Left lung (tissue), 14 donors: ENCODE measurements around the gene ADAMTSL4. TPM values are rescaled to one million over a fixed set of nuclear protein-coding genes. Genes with fewer than 3 reads are reported as not detected.

Experiments
- ATAC-seq: fragments of 200-7000 bp; cut with Tn5 transposase; one replicate; pipeline ENCODE4 v1.9.1; 2020; ENCODE audit warnings: moderate library complexity
- DNase-seq, 4 donors: peaks; one replicate each; pipeline ENCODE4 v3.0.0-alpha.2; 2013 to 2020
- H3K27ac ChIP-seq, 2 donors: fragments of 200-600 bp; sonication (generic) in 1 of 2; one replicate each; pipeline versions ENCODE4 v1.5.0 to v1.8.0; 2020 to 2021
- H3K27me3 ChIP-seq, 2 donors: fragments of 200-600 bp; sonication (generic) in 1 of 2; one replicate each; pipeline versions ENCODE4 v1.5.0 to v1.8.0; 2020 to 2021
- H3K36me3 ChIP-seq, 2 donors: fragments of 200-600 bp; sonication (generic) in 1 of 2; one replicate each; pipeline versions ENCODE4 v1.5.0 to v1.8.0; 2020 to 2021
- H3K4me1 ChIP-seq, 2 donors: fragments of 200-600 bp; one replicate each; pipeline ENCODE4 v1.8.0; 2021
- H3K4me3 ChIP-seq, 2 donors: fragments of 200-600 bp; sonication (generic) in 1 of 2; one replicate each; pipeline versions ENCODE4 v1.5.0 to v1.8.0; 2020 to 2021; ENCODE audit warnings: mild to moderate bottlenecking in 1 of 2
- H3K9me3 ChIP-seq, 2 donors: fragments of 200-600 bp; sonication (generic) in 1 of 2; one replicate each; pipeline versions ENCODE4 v1.5.0 to v1.8.0; 2020 to 2021
- intact Hi-C, 2 donors: fragments of 100-400 bp; cut with DNase I; formaldehyde crosslinking; loops; one replicate each; pipeline versions ENCODE4 v1.11.2 to v1.14.2; 2022
- long read RNA-seq, 12 donors: library from polyadenylated mRNA in 2 of 12; unstranded in 2 of 12; transcript quantifications; one replicate each; pipeline ENCODE4 v2.0.0 and lab custom pipeline, GENCODE V29; 2019 to 2026
- polyA plus RNA-seq, 6 donors: library from polyadenylated mRNA; unstranded; fragments of 120-200 nt; gene quantifications; one replicate each; pipeline ENCODE4 v1.2.1, GENCODE V29; 2013; ENCODE audit not compliant: insufficient read length in 6 of 6
- total RNA-seq, 2 donors: library from RNA; stranded (reverse); fragmentation: NEBNext Ultra II Directional; extraction: Animal tissue kit (Norgen Biotek cat#: 25700); gene quantifications; one replicate each; pipeline ENCODE4 v1.2.1, GENCODE V29; 2021
- TF ChIP-seq, protein P1 (sequence below), 2 donors: fragments of 200-600 bp; sonication (generic) in 1 of 2; IDR thresholded peaks; one replicate each; pipeline versions ENCODE4 v1.5.0 to v1.8.0; 2021; ENCODE audit warnings: antibody characterized with exemption in 2 of 2
- donor health status: DM: no; HTN: yes; CAD: no.
- donor health status: DM: no; HTN: no; CAD: no.

ADAMTSL4 gene
- 10 to 100 TPM; 52.9 to 76.0 TPM for total RNA-seq
- 10 to 100 TPM; 13.0 to 25.7 (median 19.5) TPM for polyA plus RNA-seq
- long read RNA-seq, donor 1, partial matches to known transcripts: 42 of 43 reads
- long read RNA-seq, donor 1, other reads (novel, unspliced or antisense): 0 of 43 reads
- long read RNA-seq, donor 2, partial matches to known transcripts: 6 of 6 reads
- long read RNA-seq, donor 2, other reads (novel, unspliced or antisense): 0 of 6 reads
- long read RNA-seq, donor 3: 0 reads
- long read RNA-seq, donor 4, partial matches to known transcripts: 2 of 4 reads
- long read RNA-seq, donor 4, other reads (novel, unspliced or antisense): 1 of 4 reads
- long read RNA-seq, donor 5: 0 reads
- long read RNA-seq, donor 6: 0 reads
- long read RNA-seq, donor 7, full-length matches to known transcripts: 1 of 1 reads
- long read RNA-seq, donor 7, partial matches to known transcripts: 0 of 1 reads
- long read RNA-seq, donor 7, other reads (novel, unspliced or antisense): 0 of 1 reads
- long read RNA-seq, donor 8: 0 reads
- long read RNA-seq, donor 9: 0 reads
- long read RNA-seq, donor 10, partial matches to known transcripts: 4 of 4 reads
- long read RNA-seq, donor 10, other reads (novel, unspliced or antisense): 0 of 4 reads
- long read RNA-seq, donor 11, partial matches to known transcripts: 254 of 254 reads
- long read RNA-seq, donor 11, other reads (novel, unspliced or antisense): 0 of 254 reads
- long read RNA-seq, donor 12, partial matches to known transcripts: 0 of 1 reads
- long read RNA-seq, donor 12, other reads (novel, unspliced or antisense): 0 of 1 reads

DNA sequence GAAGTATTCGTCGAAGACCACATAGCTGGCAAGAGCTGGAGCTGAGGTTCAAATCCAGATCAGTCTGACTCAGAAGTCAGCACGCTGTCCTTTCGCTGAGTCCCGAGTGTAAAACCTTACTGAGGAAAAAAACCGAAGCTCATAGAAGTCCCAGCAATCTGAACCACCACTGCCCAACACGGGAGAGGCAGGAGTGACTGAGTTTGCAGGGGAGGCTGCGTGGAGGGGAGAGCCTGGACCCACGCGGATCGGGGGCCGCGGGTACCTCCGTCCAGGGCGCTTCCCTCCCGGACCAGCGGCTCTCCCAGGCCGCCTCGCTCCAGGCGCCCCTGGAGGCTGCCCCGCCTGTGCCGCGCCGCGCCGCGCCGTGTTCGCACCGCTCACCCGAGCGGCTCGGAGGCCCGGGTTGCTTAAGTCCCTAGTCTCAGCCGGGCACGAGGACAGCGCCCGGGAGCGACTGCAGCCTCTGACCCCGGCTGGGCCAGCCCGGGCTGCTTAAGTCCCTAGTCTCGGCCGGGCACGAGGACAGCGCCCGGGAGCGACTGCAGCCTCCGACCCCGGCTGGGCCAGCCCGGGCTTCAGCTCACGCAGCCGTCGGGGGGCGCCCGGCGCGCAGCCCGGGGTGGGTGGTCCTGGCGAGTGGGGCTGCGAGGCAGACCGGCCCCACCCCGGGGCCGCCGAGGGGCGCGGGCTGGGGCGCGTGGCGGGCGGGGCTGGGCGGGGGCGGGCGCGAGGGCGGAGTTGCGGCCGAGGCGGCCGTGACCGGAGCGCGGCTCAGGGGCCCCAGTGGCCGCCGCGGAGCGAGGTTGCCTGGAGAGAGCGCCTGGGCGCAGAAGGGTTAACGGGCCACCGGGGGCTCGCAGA, at the start of gene ADAMTSL4:
Gene ADAMTSL4 (plus strand): TSS at position 777 of the 864 bp plus-strand sequence. CDS start 2,881 bp downstream, outside the sequence.
- DNase-seq: peak; percentile 61 to 93 (median 70)
- peak within 1 kb of the TSS; percentile 44 to 58 for H3K4me3 ChIP-seq
- intact Hi-C loops: no loop called here
- H3K4me1 ChIP-seq: peaks cover 35 to 61% of the 10 kb centered on the region in 2 donors
- peak; percentile 64 for ATAC-seq
- H3K27ac ChIP-seq: peak within 1 kb of the TSS; percentile 87 to 89
- H3K9me3 ChIP-seq: no peaks in the 10 kb centered on the region
- H3K27me3 ChIP-seq: peaks cover 0 to 4% of the 10 kb centered on the region in 2 donors
- H3K36me3 ChIP-seq: peaks cover 0 to 5% of the 10 kb centered on the region in 2 donors
- TF ChIP-seq, protein P1, sequence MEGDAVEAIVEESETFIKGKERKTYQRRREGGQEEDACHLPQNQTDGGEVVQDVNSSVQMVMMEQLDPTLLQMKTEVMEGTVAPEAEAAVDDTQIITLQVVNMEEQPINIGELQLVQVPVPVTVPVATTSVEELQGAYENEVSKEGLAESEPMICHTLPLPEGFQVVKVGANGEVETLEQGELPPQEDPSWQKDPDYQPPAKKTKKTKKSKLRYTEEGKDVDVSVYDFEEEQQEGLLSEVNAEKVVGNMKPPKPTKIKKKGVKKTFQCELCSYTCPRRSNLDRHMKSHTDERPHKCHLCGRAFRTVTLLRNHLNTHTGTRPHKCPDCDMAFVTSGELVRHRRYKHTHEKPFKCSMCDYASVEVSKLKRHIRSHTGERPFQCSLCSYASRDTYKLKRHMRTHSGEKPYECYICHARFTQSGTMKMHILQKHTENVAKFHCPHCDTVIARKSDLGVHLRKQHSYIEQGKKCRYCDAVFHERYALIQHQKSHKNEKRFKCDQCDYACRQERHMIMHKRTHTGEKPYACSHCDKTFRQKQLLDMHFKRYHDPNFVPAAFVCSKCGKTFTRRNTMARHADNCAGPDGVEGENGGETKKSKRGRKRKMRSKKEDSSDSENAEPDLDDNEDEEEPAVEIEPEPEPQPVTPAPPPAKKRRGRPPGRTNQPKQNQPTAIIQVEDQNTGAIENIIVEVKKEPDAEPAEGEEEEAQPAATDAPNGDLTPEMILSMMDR (IDR thresholded peaks at IDR 0.05): peak in 1 of 2 donors; percentile 14

DNA sequence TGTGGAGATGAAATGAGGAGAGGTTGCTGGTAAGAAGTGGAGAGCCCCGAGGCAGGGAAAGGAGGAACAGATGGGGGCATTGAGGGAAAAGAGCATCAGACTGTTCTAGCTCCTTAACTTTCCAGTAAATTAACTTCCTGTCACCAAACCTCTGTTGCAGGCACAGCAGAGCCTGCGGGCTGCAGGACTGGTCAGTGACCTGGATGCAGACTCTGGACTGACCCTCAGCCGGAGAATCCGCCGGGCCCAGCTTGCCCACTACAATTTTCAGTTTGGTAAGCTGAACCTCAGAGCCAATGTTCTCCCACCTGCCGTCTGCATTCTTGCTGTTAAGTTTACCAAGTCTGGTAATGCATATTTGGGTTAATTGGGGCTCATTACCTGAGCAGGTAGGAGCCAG, 43.8 kb upstream of the ADAMTSL4 start:
- H3K27ac ChIP-seq: no peak overlapping the region
- peaks cover 0 to 39% of the 10 kb centered on the region in 2 donors for H3K36me3 ChIP-seq
- TF ChIP-seq, protein P1 (IDR thresholded peaks at IDR 0.05): no peak
- H3K27me3 ChIP-seq: no peaks in the 10 kb centered on the region
- intact Hi-C loops: no loop called here
- DNase-seq (no peak), ATAC-seq (no peak)
- H3K9me3 ChIP-seq: no peaks in the 10 kb centered on the region
- no peak overlapping the region for H3K4me3 ChIP-seq
- peaks cover 13 to 20% of the 10 kb centered on the region in 2 donors for H3K4me1 ChIP-seq

DNA sequence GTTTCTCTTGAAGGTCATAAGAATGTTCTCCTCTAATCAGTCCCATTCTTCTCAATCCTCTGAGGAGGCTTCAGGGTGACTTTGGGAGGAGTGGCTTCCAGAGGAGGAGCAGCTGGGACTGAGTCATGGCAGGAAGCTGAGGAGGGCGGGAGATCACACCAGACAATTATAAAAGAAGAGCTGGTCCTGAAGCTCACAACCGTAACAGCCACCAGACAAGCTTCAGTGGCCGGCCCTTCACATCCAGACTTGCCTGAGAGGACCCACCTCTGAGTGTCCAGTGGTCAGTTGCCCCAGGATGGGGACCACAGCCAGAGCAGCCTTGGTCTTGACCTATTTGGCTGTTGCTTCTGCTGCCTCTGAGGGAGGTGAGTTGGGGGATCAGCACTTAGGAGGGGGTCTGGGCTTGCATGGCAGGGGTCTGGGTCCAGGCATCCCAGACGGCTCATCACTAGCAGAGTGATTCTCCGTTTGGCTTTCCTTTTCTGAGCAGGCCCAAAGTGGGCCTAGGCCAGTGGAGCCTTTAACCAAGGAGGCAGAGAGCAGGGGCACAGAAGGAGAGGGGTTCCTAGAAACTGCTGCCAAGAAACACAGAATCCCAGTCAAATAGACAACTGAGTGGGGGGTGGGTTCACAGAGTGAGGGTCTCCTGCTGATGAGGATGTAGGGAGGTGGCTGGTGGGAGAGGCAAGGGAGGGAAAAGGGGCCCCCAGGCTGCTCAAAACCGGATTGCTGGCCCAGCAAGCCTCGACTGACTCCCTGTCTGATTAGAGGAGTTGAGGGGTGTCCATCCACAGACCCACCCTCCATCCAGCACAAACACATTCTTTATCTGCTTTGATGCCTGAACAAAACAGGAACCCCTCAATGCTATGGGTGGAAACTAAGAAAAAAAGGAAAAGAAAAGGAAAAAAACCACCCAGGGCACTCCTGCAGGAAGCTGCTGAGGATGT, 41.0 kb upstream of the ADAMTSL4 start, which contains the start of gene ECM1:
Gene ECM1 (plus strand): TSS at position 198 of the 953 bp plus-strand sequence. CDS start 101 bp downstream, at position 299.
- TF ChIP-seq, protein P1 (IDR thresholded peaks at IDR 0.05): no peak
- ATAC-seq (peak; percentile 77), DNase-seq (peak in 1 of 4 donors; percentile 62)
- no peaks in the 10 kb centered on the region for H3K27me3 ChIP-seq
- peaks cover 13 to 20% of the 10 kb centered on the region in 2 donors for H3K4me1 ChIP-seq
- H3K9me3 ChIP-seq: no peaks in the 10 kb centered on the region
- intact Hi-C loops: no loop called here
- peaks cover 0 to 42% of the 10 kb centered on the region in 2 donors for H3K36me3 ChIP-seq
- H3K4me3 ChIP-seq: peak within 1 kb of the TSS in 1 of 2 donors; percentile 18
- peak within 1 kb of the TSS; percentile 62 to 70 for H3K27ac ChIP-seq

DNA sequence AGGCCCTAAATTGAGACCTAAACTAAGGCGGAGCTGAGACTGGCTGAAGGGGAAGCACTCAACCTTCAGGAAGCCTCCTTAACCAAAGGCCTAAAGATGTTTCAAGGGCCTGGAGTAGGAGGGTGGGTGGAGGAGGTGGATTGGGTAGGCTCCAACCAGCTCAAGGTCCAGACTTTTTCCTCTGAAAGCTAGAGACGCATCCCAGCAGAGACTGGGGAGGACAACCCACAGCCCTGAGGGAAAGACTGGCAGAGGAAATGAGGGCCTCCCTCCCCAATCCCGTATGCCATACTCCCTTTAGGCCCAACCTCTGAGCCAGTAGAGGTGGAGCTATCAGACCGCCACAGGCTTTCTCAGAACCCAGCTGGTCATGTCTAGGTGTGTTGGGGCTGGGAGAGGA, 40.2 kb upstream of the ADAMTSL4 start:
- peaks cover 13 to 20% of the 10 kb centered on the region in 2 donors for H3K4me1 ChIP-seq
- DNase-seq: no peak
- TF ChIP-seq, protein P1 (IDR thresholded peaks at IDR 0.05): no peak
- H3K36me3 ChIP-seq: peaks cover 0 to 42% of the 10 kb centered on the region in 2 donors
- peak overlapping the region in 1 of 2 donors; percentile 18 for H3K4me3 ChIP-seq
- intact Hi-C loops: no loop called here
- ATAC-seq: peak; percentile 58
- H3K27ac ChIP-seq: peak overlapping the region; percentile 62 to 70
- H3K27me3 ChIP-seq: no peaks in the 10 kb centered on the region
- H3K9me3 ChIP-seq: no peaks in the 10 kb centered on the region
